HFFc6 (cell line): ENCODE results near the gene PCSK6. TPM values are rescaled to one million over a fixed set of nuclear protein-coding genes. Genes with fewer than 3 reads are reported as not detected.

Experiments
- total RNA-seq, 6 experiments: library from RNA; stranded (reverse); fragmentation: NEBNext Ultra II Directional; extraction: Animal tissue kit (Norgen Biotek cat#: 25700); gene quantifications; 2 replicates in 1 of 6; 3 replicates in 5 of 6; pipeline ENCODE4 v1.2.3, GENCODE V29; 2021

PCSK6 gene
- total RNA-seq, 6 experiments from 2014 or later = not detected

Other genes starting within 250 kb of the PCSK6 start
- 10 to 100 TPM; 29.2 to 44.2 (median 40.0) TPM for gene CHSY1, start 237.7 kb downstream of the PCSK6 start, total RNA-seq
- 10 to 100 TPM; 73.1 to 83.1 (median 80.0) TPM for gene SELENOS, start 212.2 kb downstream of the PCSK6 start, total RNA-seq
- 10 to 100 TPM; 54.9 to 78.8 (median 64.5) TPM for gene SNRPA1, start 194.5 kb downstream of the PCSK6 start, total RNA-seq
- 10 to 100 TPM; 31.4 to 35.9 (median 32.5) TPM for gene TM2D3, start 162.7 kb upstream of the PCSK6 start, total RNA-seq
- 1 to 10 TPM; 6.7 to 9.1 (median 7.8) TPM for gene TARS3, start 234.8 kb upstream of the PCSK6 start, total RNA-seq